NCI-H345 treated with DMSO at 0.1 percent for 48 hours (cell line): ENCODE results near the gene UMODL1.

Experiments used
- DNase-seq: peaks from one replicate; lab custom pipeline; 2025; ENCODE audit not compliant: unreplicated experiment; lab: John Stamatoyannopoulos, UW

UMODL1 gene

GRCh38 chr21:42079939-42080787, 9.0 kb downstream of the UMODL1 start:
- no peak for DNase-seq

GRCh38 chr21:42080788-42081083, 9.6 kb downstream of the UMODL1 start:
- no peak for DNase-seq

- no peak for DNase-seq
These were observed 10.0 kb downstream of the UMODL1 start for GRCh38 chr21:42081138-42081537.

GRCh38 chr21:42081931-42082381, 10.8 kb downstream of the UMODL1 start:
- DNase-seq: no peak

- DNase-seq: no peak
These were observed 11.6 kb downstream of the UMODL1 start for GRCh38 chr21:42082501-42083360.

GRCh38 chr21:42083361-42083690, 12.2 kb downstream of the UMODL1 start:
- DNase-seq: no peak

DNA sequence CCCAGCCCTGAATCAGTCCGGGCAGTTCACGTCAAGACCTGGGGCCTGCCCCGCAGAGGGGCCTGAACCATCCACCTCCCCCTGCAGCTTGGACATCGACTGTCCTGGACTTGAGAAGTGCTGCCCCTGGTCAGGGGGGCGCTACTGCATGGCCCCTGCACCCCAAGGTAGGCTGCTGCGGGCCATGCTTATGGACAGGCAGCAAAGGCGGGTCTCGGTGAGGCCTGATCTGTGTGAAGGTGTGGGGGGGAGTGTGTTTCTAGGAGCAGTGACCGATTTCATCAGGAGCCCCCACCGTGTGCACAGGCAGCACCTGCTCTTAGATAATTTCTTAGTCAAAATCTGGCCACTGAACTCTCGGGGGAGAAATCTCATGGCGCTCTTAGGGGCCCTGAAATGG, 13.0 kb downstream of the UMODL1 start:
- no peak for DNase-seq

DNA sequence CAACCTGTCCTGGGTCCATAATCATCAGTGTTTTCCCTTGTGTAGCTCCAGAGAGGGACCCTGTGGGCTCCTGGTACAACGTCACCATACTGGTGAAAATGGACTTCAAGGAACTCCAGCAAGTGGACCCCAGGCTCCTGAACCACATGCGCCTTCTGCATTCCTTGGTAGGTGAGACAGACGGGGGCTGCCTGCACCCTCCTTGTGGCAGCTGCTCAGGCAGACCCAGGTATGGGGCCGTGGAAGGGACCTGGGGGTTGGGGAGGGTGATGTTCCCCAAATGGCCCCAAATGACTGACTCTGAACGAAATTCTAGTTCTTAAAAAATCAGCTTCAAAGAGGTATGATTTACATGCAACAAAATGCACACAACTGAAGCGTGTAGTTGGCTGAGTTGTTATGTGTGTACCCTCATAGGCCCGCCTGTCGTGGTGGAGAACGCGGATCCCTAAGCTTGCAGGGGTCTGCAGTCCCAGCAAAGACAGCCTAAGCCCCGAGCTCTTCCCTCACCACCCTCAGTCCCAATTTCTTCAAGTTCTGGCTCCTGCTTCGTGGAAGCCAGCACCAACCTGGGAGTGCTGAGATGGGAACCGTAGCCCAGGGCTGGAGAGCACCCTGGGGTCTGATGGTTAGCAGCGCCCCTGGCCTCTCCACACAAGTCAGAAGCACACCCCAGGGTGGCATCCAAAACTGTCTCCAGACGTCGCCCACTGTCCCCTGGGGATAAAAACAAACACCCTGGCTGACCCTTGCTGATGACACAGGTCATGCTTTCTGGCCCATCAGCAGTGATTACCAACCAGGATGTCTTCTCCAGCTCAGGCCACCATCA, 14.3 kb downstream of the UMODL1 start:
- no peak for DNase-seq

DNA sequence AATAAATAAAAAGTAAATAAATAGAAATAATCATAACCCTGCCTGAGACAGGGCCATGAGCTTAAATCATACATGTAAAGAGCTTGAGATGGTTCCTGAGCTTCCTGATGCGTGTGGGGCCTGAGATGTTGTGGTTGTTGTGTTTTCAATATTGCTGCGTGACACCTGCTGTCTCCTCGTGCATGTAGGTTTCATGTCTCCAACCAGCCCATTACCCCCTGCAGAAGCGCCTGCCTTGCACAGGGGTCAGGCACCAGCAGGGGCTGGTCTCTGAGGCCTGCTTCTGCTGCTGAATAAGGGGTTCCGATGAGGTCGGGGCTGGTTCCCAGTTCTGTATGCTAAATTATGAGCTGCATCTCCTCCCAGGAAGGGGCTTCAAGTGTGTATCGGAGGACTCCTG, 15.9 kb downstream of the UMODL1 start:
- DNase-seq: no peak

GRCh38 chr21:42088148-42088547, 17.0 kb downstream of the UMODL1 start:
- DNase-seq: no peak

GRCh38 chr21:42088658-42089057, 17.5 kb downstream of the UMODL1 start:
- DNase-seq: no peak

- no peak for DNase-seq
These were observed 18.0 kb downstream of the UMODL1 start for GRCh38 chr21:42089093-42089631.

- no peak for DNase-seq
These were observed 18.7 kb downstream of the UMODL1 start for GRCh38 chr21:42089665-42090310.

DNA sequence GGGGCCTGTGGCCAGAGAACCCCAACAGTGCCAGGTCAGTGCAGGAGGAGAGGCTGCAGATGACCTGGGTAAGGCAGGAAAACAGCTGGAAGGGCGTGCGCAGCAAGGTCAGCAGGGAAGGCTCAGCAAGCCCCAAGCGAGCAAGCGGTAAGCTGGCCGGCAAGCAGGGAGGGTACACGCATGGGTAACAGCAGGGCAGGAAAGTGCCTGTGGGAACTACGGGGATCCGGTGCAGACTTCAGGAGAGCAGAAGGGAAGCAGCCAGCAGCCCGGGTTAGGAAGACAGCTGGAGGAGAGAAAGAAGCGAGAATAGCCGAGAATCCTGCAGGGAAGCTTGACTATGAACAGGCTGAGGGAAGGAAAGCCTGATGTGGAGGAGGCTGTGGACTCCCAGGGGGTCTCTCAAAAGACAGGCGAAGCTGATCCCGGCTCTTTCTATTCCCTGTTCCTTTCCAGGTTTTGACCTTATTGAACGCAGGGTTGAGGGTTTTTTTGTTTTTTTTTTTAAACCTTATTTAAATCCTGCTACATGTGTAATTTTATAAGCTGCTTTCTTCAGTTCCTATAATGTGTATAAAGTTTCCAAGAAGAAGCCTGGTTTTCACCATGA, 20.9 kb downstream of the UMODL1 start:
- no peak for DNase-seq

GRCh38 chr21:42092771-42093170, 21.7 kb downstream of the UMODL1 start:
- no peak for DNase-seq

GRCh38 chr21:42093186-42093585, 22.1 kb downstream of the UMODL1 start:
- DNase-seq: no peak

- DNase-seq: no peak
These were observed 22.9 kb downstream of the UMODL1 start for GRCh38 chr21:42093991-42094421.

GRCh38 chr21:42094811-42095210, 23.7 kb downstream of the UMODL1 start:
- DNase-seq: no peak

DNA sequence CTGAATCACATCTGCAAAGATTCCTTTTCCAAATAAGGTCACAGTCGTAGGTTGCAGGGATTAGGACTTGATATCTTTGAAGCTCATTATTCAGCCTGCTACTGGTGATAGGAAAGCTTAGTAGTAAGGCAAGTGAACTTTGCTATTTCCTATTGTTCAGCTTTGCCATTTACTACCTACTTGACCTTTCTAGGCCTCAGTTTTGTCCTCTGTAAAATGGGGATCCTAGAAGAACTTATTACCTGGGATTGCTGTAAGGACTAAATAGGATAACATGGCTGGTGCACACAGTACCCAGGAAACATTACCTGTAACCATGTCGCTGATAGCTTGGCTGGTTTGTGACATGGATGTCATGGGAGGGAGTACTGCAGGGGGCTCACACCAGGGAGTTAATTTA, 24.5 kb downstream of the UMODL1 start:
- no peak for DNase-seq

GRCh38 chr21:42096566-42096965, 25.4 kb downstream of the UMODL1 start:
- DNase-seq: no peak
